ENCODE measurements around the gene NTSR1.

NTSR1 gene

DNA sequence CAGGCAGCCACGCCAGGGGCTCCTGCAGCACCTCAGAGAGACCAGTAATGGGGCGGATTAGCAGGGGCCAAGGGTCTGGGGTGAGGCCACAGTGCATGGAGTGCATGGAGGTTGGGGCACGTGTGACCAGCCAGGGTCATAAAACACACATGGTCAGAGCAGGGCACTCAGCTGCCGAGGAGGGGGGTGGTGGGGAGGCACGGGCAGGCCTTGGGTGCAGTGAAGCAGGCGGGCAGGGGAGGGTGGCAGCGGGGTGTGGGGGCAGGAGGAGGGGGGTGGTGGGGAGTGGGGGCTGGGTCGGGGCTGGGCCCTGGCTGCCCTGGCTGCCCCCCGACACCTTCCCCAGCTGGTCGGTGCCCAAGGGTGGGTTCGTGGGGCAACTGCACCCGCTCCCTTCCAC lies 23.7 kb upstream of the NTSR1 start:
- no peak overlapping the region for H2AK5ac ChIP-seq (ENCODE audit: low read length)
- H2BK120ac ChIP-seq (ENCODE audit: low read depth, low read length) = no peak overlapping the region
- no peak overlapping the region for H4K8ac ChIP-seq (ENCODE audit: low read depth, low read length)
- no peaks in the 10 kb centered on the region for H3K27me3 ChIP-seq (ENCODE audit: insufficient read depth, low read length, poor library complexity)
- H3K79me1 ChIP-seq (ENCODE audit: low read length) = no peaks in the 10 kb centered on the region
- peaks cover 3% of the 10 kb centered on the region for H3K4me1 ChIP-seq (ENCODE audit: control insufficient read depth, low read depth, low read length)
- H3K4me3 ChIP-seq (ENCODE audit: low read length) = no peak overlapping the region
- H3K79me2 ChIP-seq (ENCODE audit: control insufficient read depth, insufficient read depth, low read length) = no peaks in the 10 kb centered on the region
- no peak for DNase-seq
- no peak overlapping the region for H2BK15ac ChIP-seq (replicated peaks; ENCODE audit: low read depth)
- no peak overlapping the region for H3K4ac ChIP-seq (ENCODE audit: low read depth, low read length)
- no peak overlapping the region for H3K18ac ChIP-seq (ENCODE audit: low read length)
- no peak overlapping the region for H2BK5ac ChIP-seq (ENCODE audit: low read length)
- H4K5ac ChIP-seq (ENCODE audit: low read length) = no peak overlapping the region
- WGBS (ENCODE audit: extremely low coverage, insufficient coverage, low lambda C conversion rate) = no CpG with 5 or more reads among the region's 12 CpGs
- H3K27ac ChIP-seq (ENCODE audit: low read depth, low read length) = no peak overlapping the region
- no peak overlapping the region for H3K9ac ChIP-seq (ENCODE audit: low read length)
- no peaks in the 10 kb centered on the region for H3K36me3 ChIP-seq (ENCODE audit: control insufficient read depth, insufficient read depth, low read length)
- no peak overlapping the region for H3K4me2 ChIP-seq (ENCODE audit: low read length)
- no peak overlapping the region for H3K56ac ChIP-seq (ENCODE audit: low read length)
- no peak overlapping the region for H3K23ac ChIP-seq (ENCODE audit: low read length)

DNA sequence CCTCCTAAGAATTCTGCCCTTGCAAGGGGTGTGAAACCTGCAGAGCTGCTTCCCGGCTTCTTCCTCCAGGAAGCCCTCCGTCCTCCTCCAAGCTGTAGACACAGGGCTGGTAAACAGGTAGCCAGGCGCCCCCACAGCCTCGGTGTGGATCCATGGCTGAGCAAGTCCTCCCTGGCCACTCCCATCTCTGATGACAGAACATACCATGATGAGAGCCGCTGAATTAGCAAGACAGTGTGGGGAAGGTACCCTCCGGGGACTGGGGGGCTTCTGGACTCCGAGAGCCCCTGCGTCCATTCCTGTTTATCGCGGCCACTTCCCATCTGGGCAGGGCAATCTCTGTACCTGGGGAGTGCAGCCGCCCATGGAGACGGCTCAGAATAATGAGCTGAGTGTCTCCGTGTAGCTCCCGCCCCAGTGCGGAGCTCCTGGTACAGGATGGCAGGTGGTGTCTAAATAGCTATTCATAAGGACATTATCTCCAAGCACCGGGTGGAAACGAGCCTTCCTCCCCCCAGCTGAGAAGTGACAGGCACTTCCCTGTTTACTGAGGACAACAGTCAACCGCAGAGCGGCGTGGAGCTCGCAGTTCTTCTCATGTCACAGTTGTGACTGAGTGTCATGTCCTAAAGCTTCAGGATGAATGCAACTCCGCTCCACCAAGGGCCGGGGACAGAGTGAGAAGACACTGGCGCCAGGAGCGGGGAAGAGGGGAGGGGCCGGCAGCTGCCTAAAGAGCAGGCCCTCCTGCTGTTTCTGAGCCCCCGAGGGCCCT lies 22.7 kb upstream of the NTSR1 start:
- no peaks in the 10 kb centered on the region for H3K27me3 ChIP-seq (ENCODE audit: insufficient read depth, low read length, poor library complexity)
- H3K4me3 ChIP-seq (ENCODE audit: low read length) = no peak overlapping the region

DNA sequence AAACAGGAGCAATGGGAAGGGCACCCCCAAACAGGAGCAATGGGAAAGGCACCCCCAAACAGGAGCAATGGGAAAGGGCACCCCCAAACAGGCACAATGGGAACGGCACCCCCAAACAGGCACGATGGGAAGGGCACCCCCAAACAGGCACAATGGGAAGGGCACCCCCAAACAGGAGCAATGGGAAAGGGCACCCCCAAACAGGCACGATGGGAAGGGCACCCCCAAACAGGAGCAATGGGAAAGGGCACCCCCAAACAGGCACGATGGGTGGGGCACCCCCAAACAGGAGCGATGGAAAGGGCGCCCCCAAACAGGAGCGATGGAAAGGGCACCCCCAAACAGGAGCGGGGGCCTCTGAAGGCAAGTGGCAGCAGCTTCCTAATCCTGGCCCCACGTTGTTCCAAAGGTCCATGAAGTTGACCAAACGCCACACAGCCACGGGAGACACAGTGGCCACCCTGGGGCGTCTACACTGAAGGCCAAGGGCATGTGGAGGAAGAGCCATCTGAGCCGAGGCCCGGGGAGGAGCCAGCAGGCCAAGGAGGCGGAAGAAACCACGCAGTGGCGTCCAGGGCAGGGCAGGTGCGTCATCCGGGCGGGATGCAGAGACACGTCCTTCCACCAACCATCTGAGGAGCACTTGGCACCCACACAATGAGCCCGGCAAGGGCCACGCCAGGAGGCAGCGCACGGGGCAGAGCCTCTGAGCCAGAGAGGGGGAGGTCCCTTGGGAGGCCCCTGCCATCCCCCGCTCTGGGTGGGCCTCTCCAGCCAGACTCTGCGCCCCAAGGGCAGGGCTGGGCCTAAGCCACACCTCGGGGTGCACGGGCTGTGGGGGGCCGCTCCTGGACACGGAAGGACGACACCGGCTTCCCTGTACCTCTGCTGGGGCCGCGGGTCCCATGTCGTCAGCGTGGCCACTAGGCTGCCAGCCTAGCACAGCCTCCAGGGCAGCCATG lies 21.5 kb upstream of the NTSR1 start:
- no peak overlapping the region for H3K27ac ChIP-seq (ENCODE audit: low read depth, low read length)
- no peaks in the 10 kb centered on the region for H3K79me1 ChIP-seq (ENCODE audit: low read length)

More for the DNA sequence above, 22.7 kb upstream of the NTSR1 start:
- Histone ChIP-seq H3K36me3 (ENCODE audit: control insufficient read depth, insufficient read depth, low read length) (no peaks in the 10 kb centered on the region), H3K4me2 (ENCODE audit: low read length) (no peak overlapping the region), H4K5ac (ENCODE audit: low read length) (no peak overlapping the region), H4K8ac (ENCODE audit: low read depth, low read length) (no peak overlapping the region), H3K79me2 (ENCODE audit: control insufficient read depth, insufficient read depth, low read length) (no peaks in the 10 kb centered on the region), H2BK5ac (ENCODE audit: low read length) (no peak overlapping the region), H3K4ac (ENCODE audit: low read depth, low read length) (no peak overlapping the region), H3K9ac (ENCODE audit: low read length) (no peak overlapping the region), H3K4me1 (ENCODE audit: control insufficient read depth, low read depth, low read length) (peaks cover 3% of the 10 kb centered on the region), H3K23ac (ENCODE audit: low read length) (no peak overlapping the region), H3K27ac (ENCODE audit: low read depth, low read length) (no peak overlapping the region), H2BK15ac (replicated peaks; ENCODE audit: low read depth) (no peak overlapping the region), H2AK5ac (ENCODE audit: low read length) (no peak overlapping the region), H2BK120ac (ENCODE audit: low read depth, low read length) (no peak overlapping the region), H3K56ac (ENCODE audit: low read length) (no peak overlapping the region), H3K79me1 (ENCODE audit: low read length) (no peaks in the 10 kb centered on the region), H3K18ac (ENCODE audit: low read length) (no peak overlapping the region)
- WGBS (ENCODE audit: extremely low coverage, insufficient coverage, low lambda C conversion rate) = no CpG with 5 or more reads among the region's 27 CpGs
- DNase-seq = peak; percentile 28

DNA sequence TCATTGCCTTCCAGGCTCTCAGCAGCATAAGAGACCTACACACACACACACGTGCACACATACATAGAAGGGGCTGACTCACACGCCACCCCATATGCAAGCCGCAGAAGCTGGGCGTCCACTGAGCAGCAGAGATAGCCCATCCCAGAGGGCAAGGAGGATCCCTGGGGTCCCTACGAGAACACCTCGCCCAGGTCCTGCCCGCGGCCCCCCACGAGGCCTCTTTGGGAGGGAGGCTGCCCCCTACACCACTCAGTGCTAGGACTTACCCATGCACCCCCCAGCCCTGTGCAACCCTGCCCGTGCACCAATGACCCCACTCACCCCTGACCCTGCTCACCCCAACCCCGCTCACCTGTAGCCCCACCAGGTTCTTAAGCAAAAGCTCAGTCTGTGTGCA lies 20.6 kb upstream of the NTSR1 start:
- H3K18ac ChIP-seq (ENCODE audit: low read length) = no peak overlapping the region

More for the DNA sequence above, 21.5 kb upstream of the NTSR1 start:
- Histone ChIP-seq H3K18ac (ENCODE audit: low read length) (no peak overlapping the region), H3K4me3 (ENCODE audit: low read length) (no peak overlapping the region), H3K4me2 (ENCODE audit: low read length) (no peak overlapping the region), H3K9ac (ENCODE audit: low read length) (no peak overlapping the region), H2BK15ac (replicated peaks; ENCODE audit: low read depth) (no peak overlapping the region), H2BK120ac (ENCODE audit: low read depth, low read length) (no peak overlapping the region), H4K5ac (ENCODE audit: low read length) (no peak overlapping the region), H3K79me2 (ENCODE audit: control insufficient read depth, insufficient read depth, low read length) (no peaks in the 10 kb centered on the region), H3K4ac (ENCODE audit: low read depth, low read length) (no peak overlapping the region), H2BK5ac (ENCODE audit: low read length) (no peak overlapping the region), H3K4me1 (ENCODE audit: control insufficient read depth, low read depth, low read length) (peaks cover 3% of the 10 kb centered on the region), H2AK5ac (ENCODE audit: low read length) (no peak overlapping the region), H3K36me3 (ENCODE audit: control insufficient read depth, insufficient read depth, low read length) (no peaks in the 10 kb centered on the region), H4K8ac (ENCODE audit: low read depth, low read length) (no peak overlapping the region), H3K27me3 (ENCODE audit: insufficient read depth, low read length, poor library complexity) (no peaks in the 10 kb centered on the region), H3K23ac (ENCODE audit: low read length) (no peak overlapping the region), H3K56ac (ENCODE audit: low read length) (no peak overlapping the region)
- DNase-seq = no peak
- no CpG with 5 or more reads among the region's 37 CpGs for WGBS (ENCODE audit: extremely low coverage, insufficient coverage, low lambda C conversion rate)

DNA sequence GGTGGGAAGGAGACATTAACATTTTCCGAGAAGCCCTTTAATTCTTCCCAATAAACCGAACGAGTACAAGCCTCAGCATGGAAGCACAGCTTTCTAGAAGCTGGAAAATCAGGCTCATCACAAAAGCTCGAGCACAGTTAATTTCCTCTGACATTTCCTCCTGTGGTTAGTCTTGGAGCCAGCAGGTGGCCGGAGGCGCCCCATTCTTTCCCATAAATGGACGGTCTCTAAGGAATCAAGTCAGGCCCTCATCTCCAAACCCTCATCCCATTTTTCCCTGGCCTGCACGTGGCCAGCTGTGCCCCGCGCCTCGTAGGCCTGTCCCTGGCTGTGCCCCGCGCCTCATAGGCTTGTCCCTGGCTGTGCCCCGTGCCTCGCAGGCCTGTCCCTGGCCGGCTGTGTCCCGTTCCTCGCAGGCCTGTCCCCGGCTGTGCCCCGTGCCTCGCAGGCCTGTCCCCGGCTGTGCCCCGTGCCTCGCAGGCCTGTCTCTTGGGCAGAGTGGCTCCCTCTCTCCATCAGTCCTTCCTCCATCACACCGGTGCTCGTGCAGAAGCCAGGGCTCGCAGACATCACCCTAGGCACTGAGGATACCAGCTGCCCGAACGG lies 19.7 kb upstream of the NTSR1 start:
- H3K4ac ChIP-seq (ENCODE audit: low read depth, low read length) = no peak overlapping the region
- no peaks in the 10 kb centered on the region for H3K79me2 ChIP-seq (ENCODE audit: control insufficient read depth, insufficient read depth, low read length)
- H4K5ac ChIP-seq (ENCODE audit: low read length) = no peak overlapping the region
- no peak overlapping the region for H3K9ac ChIP-seq (ENCODE audit: low read length)
- no peak overlapping the region for H3K18ac ChIP-seq (ENCODE audit: low read length)
- no peak overlapping the region for H2BK15ac ChIP-seq (replicated peaks; ENCODE audit: low read depth)
- no peak overlapping the region for H3K56ac ChIP-seq (ENCODE audit: low read length)
- H3K4me3 ChIP-seq (ENCODE audit: low read length) = no peak overlapping the region
- H3K27me3 ChIP-seq (ENCODE audit: insufficient read depth, low read length, poor library complexity) = no peaks in the 10 kb centered on the region
- peaks cover 3% of the 10 kb centered on the region for H3K4me1 ChIP-seq (ENCODE audit: control insufficient read depth, low read depth, low read length)
- H3K79me1 ChIP-seq (ENCODE audit: low read length) = no peaks in the 10 kb centered on the region
- no peak overlapping the region for H3K27ac ChIP-seq (ENCODE audit: low read depth, low read length)
- no peak overlapping the region for H3K4me2 ChIP-seq (ENCODE audit: low read length)
- DNase-seq = no peak
- H2BK120ac ChIP-seq (ENCODE audit: low read depth, low read length) = no peak overlapping the region
- WGBS (ENCODE audit: extremely low coverage, insufficient coverage, low lambda C conversion rate) = no CpG with 5 or more reads among the region's 29 CpGs
- H3K36me3 ChIP-seq (ENCODE audit: control insufficient read depth, insufficient read depth, low read length) = no peaks in the 10 kb centered on the region
- H4K8ac ChIP-seq (ENCODE audit: low read depth, low read length) = no peak overlapping the region
- no peak overlapping the region for H3K23ac ChIP-seq (ENCODE audit: low read length)
- H2BK5ac ChIP-seq (ENCODE audit: low read length) = no peak overlapping the region
- no peak overlapping the region for H2AK5ac ChIP-seq (ENCODE audit: low read length)

More for the DNA sequence above, 20.6 kb upstream of the NTSR1 start:
- Histone ChIP-seq H4K8ac (ENCODE audit: low read depth, low read length) (no peak overlapping the region), H3K4ac (ENCODE audit: low read depth, low read length) (no peak overlapping the region), H3K4me2 (ENCODE audit: low read length) (no peak overlapping the region), H3K79me2 (ENCODE audit: control insufficient read depth, insufficient read depth, low read length) (no peaks in the 10 kb centered on the region), H3K4me1 (ENCODE audit: control insufficient read depth, low read depth, low read length) (peaks cover 3% of the 10 kb centered on the region), H3K36me3 (ENCODE audit: control insufficient read depth, insufficient read depth, low read length) (no peaks in the 10 kb centered on the region), H2BK15ac (replicated peaks; ENCODE audit: low read depth) (no peak overlapping the region), H3K56ac (ENCODE audit: low read length) (no peak overlapping the region), H2BK120ac (ENCODE audit: low read depth, low read length) (no peak overlapping the region), H2BK5ac (ENCODE audit: low read length) (no peak overlapping the region), H3K27ac (ENCODE audit: low read depth, low read length) (no peak overlapping the region), H3K27me3 (ENCODE audit: insufficient read depth, low read length, poor library complexity) (no peaks in the 10 kb centered on the region), H3K23ac (ENCODE audit: low read length) (no peak overlapping the region), H3K79me1 (ENCODE audit: low read length) (no peaks in the 10 kb centered on the region), H3K4me3 (ENCODE audit: low read length) (no peak overlapping the region), H2AK5ac (ENCODE audit: low read length) (no peak overlapping the region), H4K5ac (ENCODE audit: low read length) (no peak overlapping the region), H3K9ac (ENCODE audit: low read length) (no peak overlapping the region)
- no peak for DNase-seq
- WGBS (ENCODE audit: extremely low coverage, insufficient coverage, low lambda C conversion rate) = no CpG with 5 or more reads among the region's 11 CpGs
